ENCODE results near the gene BDKRB2.

Gene BDKRB2

DNA sequence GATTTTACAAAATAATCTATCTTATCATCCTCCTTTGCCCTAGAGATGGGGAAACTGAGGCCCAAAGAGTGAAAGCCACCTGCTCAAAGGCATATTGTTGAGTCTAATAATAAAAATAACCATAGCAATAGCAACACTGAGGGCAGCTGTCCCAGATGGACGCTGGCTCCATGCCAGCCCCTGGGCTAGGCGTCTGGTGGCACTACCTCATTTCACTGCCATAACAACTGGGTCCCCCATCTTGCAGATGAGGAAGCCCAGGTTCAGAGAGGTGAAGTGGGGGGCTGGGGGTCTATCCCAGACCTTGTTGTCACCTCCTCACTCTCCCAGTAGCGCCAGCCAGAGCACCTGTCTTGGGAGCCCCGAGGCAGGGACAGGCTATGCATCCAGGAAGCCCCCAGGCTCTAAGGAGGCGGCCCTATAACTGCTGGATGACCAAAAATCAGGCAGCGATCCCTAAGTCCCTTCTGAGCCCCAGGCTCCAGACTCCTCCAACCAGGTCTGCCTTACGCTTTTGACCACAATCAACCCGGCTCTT is 12.8 kb downstream of the BDKRB2 start:
- DNase-seq: no peak
- no peak overlapping the region for H3K4me3 Mint-ChIP-seq
- H3K4me1 Mint-ChIP-seq (ENCODE audit: low read depth): no peaks in the 10 kb centered on the region
- H3K27ac Mint-ChIP-seq: no peak overlapping the region
- H3K9me3 Mint-ChIP-seq: peaks cover under 1% of the 10 kb centered on the region
- H3K36me3 Mint-ChIP-seq (ENCODE audit: low read depth): no peaks in the 10 kb centered on the region
- H3K27me3 Mint-ChIP-seq: peaks cover 17% of the 10 kb centered on the region

DNA sequence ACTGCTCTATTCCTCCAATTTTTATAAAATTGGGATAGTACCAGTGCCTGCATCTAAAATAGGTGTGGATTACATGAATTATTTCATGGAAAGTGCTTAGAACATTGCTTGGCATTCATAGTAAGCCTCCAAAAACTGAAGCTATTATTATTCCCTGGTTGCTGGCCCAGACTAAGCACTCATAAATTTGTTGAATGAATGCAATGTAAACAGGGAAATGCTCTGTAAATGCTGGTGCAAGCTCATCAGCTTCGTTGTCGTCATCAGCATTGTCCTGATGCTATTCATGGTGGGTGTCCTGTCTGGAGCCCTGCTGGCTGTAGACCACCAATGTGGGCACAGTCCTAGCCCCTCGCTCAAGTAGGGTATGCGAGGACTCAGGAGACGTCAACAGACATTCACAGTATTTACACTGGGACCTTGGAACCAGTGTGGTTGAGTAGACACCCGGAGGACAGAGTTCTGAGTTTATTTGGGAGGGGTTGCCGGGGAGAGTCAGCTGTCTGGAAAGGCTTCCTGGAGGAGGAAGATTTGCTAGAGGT is 16.5 kb downstream of the BDKRB2 start:
- no peak overlapping the region for H3K4me3 Mint-ChIP-seq
- no peak overlapping the region for H3K27ac Mint-ChIP-seq
- no peaks in the 10 kb centered on the region for H3K9me3 Mint-ChIP-seq
- no peaks in the 10 kb centered on the region for H3K4me1 Mint-ChIP-seq (ENCODE audit: low read depth)
- no peak for DNase-seq
- no peaks in the 10 kb centered on the region for H3K36me3 Mint-ChIP-seq (ENCODE audit: low read depth)
- H3K27me3 Mint-ChIP-seq: peaks cover 15% of the 10 kb centered on the region

DNA sequence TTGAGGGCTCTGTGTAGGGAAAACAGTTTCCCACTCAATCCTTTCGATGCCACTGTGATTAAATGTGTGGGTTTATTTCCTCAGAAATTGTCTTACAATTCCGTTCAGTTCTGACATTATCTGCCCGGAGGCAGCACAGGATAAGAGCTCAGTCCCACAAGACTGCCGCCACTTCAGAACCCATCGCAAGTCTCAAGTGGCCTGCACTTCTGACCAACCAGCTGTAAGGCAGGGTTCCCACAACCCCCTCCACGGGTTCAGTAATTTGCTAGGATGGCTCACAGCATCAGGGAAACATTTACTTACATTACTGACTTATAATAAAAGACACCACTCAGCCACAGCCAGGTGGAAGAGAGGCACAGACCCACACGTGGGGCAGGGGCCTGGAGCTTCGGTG is 17.2 kb downstream of the BDKRB2 start:
- no peak for DNase-seq
- H3K27me3 Mint-ChIP-seq: peaks cover 15% of the 10 kb centered on the region

DNA sequence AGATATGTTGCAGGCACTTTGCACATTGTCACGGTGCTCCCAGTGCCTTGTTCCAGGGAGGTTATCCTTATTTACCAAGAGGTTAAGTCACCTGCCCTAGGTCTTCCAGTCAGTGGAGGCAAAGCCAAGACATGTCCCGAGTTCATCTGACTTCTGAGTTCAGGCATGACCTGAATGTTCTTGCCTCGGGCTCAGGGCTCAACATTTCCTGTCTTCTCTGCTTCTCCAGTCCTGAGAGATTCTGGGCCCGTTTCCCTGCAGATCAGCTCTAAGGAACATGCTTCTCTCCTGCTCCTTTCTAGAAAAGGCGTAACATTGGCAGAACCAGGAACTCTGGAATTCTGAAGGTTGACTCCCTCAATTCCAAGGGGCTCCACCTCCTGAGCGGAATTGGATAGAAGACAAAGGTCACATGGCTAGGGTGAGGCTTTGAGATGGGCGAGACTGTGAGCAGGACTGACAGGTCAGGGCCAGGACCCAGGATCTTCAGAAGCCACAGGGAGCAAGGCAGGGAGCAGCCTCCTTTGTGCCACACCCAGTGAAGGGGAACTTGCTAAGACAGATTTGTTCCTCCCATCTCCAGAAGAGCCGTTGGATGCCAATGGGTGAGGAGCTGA is 19.9 kb downstream of the BDKRB2 start:
- peaks cover 18% of the 10 kb centered on the region for H3K27me3 Mint-ChIP-seq
- H3K9me3 Mint-ChIP-seq: no peaks in the 10 kb centered on the region
- H3K4me1 Mint-ChIP-seq (ENCODE audit: low read depth): no peaks in the 10 kb centered on the region
- no peaks in the 10 kb centered on the region for H3K36me3 Mint-ChIP-seq (ENCODE audit: low read depth)
- no peak overlapping the region for H3K4me3 Mint-ChIP-seq
- no peak for DNase-seq
- no peak overlapping the region for H3K27ac Mint-ChIP-seq

More for the DNA sequence above, 17.2 kb downstream of the BDKRB2 start:
- Mint-ChIP-seq H3K27ac (no peak overlapping the region), H3K9me3 (no peaks in the 10 kb centered on the region), H3K36me3 (ENCODE audit: low read depth) (no peaks in the 10 kb centered on the region), H3K4me3 (no peak overlapping the region), H3K4me1 (ENCODE audit: low read depth) (no peaks in the 10 kb centered on the region)

DNA sequence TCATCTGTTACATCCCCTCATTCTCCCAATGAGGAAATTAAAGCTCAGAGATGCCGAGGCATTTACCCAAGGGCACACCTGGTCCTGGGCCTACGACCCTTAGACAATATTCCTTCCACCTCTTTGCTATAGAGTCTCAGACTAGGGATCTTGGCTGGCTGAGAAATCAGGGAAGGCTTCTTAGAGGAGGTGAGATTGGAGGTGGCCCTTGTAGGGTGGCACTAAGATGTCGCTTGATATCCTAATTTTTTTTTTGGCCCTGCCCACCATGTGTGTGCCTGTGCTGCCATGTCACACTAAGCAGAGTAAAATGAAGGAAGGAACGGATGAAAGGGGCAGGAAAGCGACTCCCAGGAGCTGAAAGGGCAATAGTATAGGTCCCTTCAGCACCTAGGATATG is 20.6 kb downstream of the BDKRB2 start:
- Mint-ChIP-seq H3K4me3 (no peak overlapping the region), H3K9me3 (no peaks in the 10 kb centered on the region), H3K36me3 (ENCODE audit: low read depth) (no peaks in the 10 kb centered on the region), H3K27me3 (peaks cover 17% of the 10 kb centered on the region), H3K27ac (no peak overlapping the region), H3K4me1 (ENCODE audit: low read depth) (no peaks in the 10 kb centered on the region)
- DNase-seq: no peak

DNA sequence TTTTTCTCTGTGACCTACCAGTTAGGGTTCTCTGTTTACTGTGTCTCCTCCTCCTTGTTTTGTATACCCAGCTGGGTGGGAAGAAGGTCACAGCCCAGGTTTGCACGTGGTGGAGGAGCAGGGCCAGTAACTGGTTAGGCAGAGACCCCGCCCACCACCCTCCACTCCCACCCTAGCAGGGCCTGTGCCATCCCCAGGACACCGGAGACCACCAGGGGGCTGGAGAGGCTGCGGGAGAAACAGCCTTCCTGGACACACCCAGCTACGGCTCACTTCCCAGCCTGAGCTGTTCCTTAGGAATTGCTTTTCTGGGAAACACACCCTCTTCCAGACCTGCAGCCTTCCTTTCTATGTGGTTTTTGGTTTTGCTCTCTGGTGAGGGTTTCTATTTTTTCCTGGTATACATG is 21.1 kb downstream of the BDKRB2 start:
- H3K9me3 Mint-ChIP-seq: no peaks in the 10 kb centered on the region
- H3K36me3 Mint-ChIP-seq (ENCODE audit: low read depth): no peaks in the 10 kb centered on the region
- no peak overlapping the region for H3K4me3 Mint-ChIP-seq
- no peaks in the 10 kb centered on the region for H3K4me1 Mint-ChIP-seq (ENCODE audit: low read depth)
- no peak for DNase-seq
- H3K27ac Mint-ChIP-seq: no peak overlapping the region
- peaks cover 11% of the 10 kb centered on the region for H3K27me3 Mint-ChIP-seq

DNA sequence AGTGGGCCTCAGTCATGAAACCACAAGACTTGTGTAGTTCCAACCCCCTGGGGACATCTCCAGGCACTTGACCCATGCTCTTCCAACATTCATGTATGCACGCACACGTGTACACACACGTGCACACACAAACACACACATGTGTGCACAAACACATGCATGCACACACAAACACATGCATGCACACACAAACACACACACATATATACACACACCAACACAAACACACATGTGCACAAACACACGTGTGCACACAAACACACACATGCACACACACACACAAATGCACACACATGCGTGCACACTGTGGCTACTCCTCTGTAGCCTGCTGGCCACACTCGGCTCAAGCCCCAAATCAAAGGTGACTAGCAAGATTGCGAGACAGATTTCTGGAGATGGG is 22.8 kb downstream of the BDKRB2 start:
- no peaks in the 10 kb centered on the region for H3K9me3 Mint-ChIP-seq
- H3K4me1 Mint-ChIP-seq (ENCODE audit: low read depth): no peaks in the 10 kb centered on the region
- H3K4me3 Mint-ChIP-seq: no peak overlapping the region
- H3K36me3 Mint-ChIP-seq (ENCODE audit: low read depth): no peaks in the 10 kb centered on the region
- no peak overlapping the region for H3K27ac Mint-ChIP-seq
- peaks cover 3% of the 10 kb centered on the region for H3K27me3 Mint-ChIP-seq
- no peak for DNase-seq

DNA sequence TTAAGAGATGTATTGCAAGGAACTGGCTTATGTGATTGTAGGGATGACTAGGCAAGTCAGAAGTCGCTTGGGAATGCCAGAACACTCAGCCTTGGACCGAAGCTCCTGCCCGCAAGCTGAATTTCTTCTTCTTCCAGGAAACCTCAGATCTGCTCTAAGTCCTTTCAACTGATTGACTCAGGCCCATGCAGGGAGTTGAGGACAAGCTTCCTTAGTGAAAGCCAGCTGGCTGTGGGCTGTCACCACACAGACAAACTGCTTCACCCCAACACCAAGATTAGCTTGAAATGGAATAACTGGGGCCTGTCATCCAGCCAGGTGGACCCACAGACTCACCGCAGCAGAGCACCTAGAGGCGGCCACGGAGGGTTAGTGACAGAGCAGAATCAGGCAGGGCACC is 24.7 kb downstream of the BDKRB2 start:
- DNase-seq: no peak
- Mint-ChIP-seq H3K27me3 (peaks cover 3% of the 10 kb centered on the region), H3K36me3 (ENCODE audit: low read depth) (no peaks in the 10 kb centered on the region), H3K4me1 (ENCODE audit: low read depth) (no peaks in the 10 kb centered on the region), H3K9me3 (no peaks in the 10 kb centered on the region), H3K4me3 (no peak overlapping the region), H3K27ac (no peak overlapping the region)

DNA sequence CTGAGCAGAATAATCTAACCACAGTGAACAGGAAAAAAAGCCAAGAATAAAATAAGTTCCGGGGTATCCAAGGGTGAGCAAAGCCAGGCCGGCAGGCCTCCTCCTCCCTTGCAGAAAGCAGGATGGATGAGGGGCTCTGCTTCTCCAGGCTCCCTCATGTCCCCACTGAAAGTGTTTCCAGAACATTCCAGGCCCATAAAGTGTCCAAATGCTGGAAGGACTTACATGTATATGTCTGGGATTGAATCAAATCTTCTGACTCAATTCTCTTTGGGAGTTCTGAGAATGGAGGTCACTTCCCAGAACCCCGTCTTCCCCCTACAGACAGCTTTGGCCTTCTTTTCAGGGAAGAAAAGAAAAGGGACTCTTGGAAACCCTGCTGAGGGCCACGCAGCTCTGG is 26.4 kb downstream of the BDKRB2 start:
- Mint-ChIP-seq H3K4me1 (ENCODE audit: low read depth) (no peaks in the 10 kb centered on the region), H3K27ac (no peak overlapping the region)
- DNase-seq: no peak

DNA sequence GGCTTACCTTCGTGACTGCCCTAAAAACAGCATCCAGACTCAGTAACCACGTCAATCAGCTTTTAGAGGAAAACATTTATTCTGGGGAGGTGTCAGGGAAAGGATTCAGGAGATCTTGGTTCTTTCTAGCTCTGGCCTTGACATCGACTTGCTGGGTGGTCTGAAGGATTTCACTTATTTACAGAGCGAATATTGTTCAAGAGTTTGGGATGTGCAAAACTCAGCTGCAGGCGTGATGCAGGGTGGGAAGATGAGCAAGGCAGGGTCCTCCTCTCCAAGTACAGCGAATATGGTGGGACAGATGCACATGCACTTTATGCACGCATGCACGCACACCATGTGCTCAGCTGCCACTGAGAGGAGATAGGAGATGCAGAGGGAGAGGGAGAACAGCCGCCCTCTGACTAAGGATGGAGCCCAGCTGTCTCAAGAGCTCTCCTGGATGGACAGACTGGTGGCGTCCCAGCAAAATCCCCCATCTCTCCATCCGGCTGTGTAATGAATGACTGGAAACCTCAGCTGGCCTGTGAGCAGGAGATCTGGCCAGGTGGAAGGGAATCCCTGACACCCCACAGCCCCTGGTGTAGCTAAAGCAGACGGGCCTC is 27.0 kb downstream of the BDKRB2 start:
- H3K27me3 Mint-ChIP-seq: peaks cover 3% of the 10 kb centered on the region
- DNase-seq: no peak
- H3K4me1 Mint-ChIP-seq (ENCODE audit: low read depth): no peaks in the 10 kb centered on the region
- no peaks in the 10 kb centered on the region for H3K36me3 Mint-ChIP-seq (ENCODE audit: low read depth)
- no peak overlapping the region for H3K27ac Mint-ChIP-seq
- H3K4me3 Mint-ChIP-seq: no peak overlapping the region
- H3K9me3 Mint-ChIP-seq: no peaks in the 10 kb centered on the region

More for the DNA sequence above, 26.4 kb downstream of the BDKRB2 start:
- Mint-ChIP-seq H3K9me3 (no peaks in the 10 kb centered on the region), H3K36me3 (ENCODE audit: low read depth) (no peaks in the 10 kb centered on the region), H3K4me3 (no peak overlapping the region), H3K27me3 (peaks cover 3% of the 10 kb centered on the region)

DNA sequence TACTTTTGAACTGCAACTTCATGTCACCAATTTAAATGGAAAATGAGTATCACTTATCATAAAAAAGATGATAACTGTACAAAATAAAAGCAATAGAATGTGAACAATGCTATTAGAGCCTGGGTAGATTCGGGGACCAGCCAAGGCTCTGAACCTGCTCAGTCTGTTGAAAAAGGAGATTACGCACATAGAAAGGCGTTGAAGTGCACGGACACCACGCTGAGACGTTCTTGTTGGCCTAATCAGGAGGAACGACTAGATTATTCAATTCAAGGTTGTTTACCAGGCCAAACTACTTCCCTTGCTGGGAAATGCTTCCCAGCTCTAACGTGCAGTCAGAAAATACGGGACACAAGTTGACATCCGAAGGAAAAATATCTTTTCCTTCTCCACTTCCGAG is 27.9 kb downstream of the BDKRB2 start:
- no peak overlapping the region for H3K4me3 Mint-ChIP-seq
- peaks cover 1% of the 10 kb centered on the region for H3K27me3 Mint-ChIP-seq
- no peaks in the 10 kb centered on the region for H3K9me3 Mint-ChIP-seq
- H3K27ac Mint-ChIP-seq: no peak overlapping the region
- no peaks in the 10 kb centered on the region for H3K36me3 Mint-ChIP-seq (ENCODE audit: low read depth)
- DNase-seq: no peak
- no peaks in the 10 kb centered on the region for H3K4me1 Mint-ChIP-seq (ENCODE audit: low read depth)

DNA sequence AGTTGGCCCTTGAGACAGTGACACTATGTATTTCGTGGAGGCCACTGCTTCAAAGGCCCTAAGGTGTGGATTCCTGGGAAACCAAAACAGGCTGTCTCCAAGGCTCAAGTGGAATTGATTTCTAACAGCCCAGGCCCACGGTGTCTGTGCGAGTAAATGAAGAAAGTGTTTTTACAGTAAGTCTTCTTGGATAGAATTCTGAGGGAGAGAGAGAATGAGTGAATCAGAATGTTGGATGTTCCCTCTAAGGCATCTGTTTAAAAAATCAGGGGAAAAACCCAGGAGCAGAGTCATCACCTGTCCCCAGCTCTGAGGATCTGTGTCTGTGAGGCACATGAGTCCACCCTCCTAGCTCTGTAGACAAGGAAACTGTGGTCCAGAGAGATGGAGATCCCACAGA is 29.0 kb downstream of the BDKRB2 start:
- H3K27ac Mint-ChIP-seq: no peak overlapping the region
- no peak for DNase-seq

DNA sequence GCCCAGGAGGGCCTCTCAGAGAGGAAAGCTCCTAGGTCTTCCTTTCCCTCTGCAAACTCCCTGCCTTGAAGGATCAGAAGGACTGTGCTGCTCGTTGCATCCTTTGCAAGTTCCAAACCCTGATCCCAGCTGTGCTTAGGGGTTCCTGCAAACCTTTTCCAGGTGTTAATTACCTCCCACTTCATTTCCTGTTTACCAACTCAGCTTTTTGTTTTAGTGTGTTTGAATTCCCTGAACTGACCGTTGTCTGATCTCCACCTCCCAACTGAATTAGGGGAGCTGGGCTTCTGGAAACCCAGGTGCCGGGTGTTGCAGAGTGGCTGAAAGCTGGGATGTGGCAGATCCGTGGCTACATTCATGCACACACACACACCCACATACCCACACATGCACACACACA is 30.8 kb downstream of the BDKRB2 start:
- no peak for DNase-seq
- Mint-ChIP-seq H3K27ac (no peak overlapping the region), H3K4me1 (ENCODE audit: low read depth) (no peaks in the 10 kb centered on the region), H3K27me3 (peaks cover 5% of the 10 kb centered on the region), H3K4me3 (no peak overlapping the region), H3K9me3 (no peaks in the 10 kb centered on the region), H3K36me3 (ENCODE audit: low read depth) (no peaks in the 10 kb centered on the region)

More for the DNA sequence above, 29.0 kb downstream of the BDKRB2 start:
- Mint-ChIP-seq H3K36me3 (ENCODE audit: low read depth) (no peaks in the 10 kb centered on the region), H3K9me3 (no peaks in the 10 kb centered on the region), H3K4me1 (ENCODE audit: low read depth) (no peaks in the 10 kb centered on the region), H3K27me3 (no peaks in the 10 kb centered on the region), H3K4me3 (no peak overlapping the region)

DNA sequence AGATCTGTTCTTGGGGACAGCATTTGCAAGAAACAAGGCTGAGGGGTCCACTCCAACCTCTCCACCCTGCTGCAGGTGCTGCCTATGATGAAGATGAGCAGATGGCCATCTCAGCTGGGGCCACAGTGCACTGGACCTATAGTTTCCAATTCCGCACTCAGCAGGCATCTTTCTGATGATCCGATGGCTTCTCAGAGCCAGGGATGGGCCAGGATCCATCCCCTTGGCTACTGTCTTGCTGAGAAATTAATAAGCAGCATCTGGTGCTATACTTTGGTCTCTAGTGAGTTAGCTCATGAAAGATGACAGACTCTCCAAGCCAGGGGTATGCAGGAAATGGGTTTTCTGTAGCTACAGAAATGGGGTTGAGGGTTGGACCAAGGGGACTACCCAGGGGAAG is 33.0 kb downstream of the BDKRB2 start:
- DNase-seq: no peak
- Mint-ChIP-seq H3K9me3 (no peaks in the 10 kb centered on the region), H3K4me1 (ENCODE audit: low read depth) (no peaks in the 10 kb centered on the region), H3K27me3 (peaks cover 5% of the 10 kb centered on the region), H3K27ac (no peak overlapping the region), H3K36me3 (ENCODE audit: low read depth) (no peaks in the 10 kb centered on the region), H3K4me3 (no peak overlapping the region)

DNA sequence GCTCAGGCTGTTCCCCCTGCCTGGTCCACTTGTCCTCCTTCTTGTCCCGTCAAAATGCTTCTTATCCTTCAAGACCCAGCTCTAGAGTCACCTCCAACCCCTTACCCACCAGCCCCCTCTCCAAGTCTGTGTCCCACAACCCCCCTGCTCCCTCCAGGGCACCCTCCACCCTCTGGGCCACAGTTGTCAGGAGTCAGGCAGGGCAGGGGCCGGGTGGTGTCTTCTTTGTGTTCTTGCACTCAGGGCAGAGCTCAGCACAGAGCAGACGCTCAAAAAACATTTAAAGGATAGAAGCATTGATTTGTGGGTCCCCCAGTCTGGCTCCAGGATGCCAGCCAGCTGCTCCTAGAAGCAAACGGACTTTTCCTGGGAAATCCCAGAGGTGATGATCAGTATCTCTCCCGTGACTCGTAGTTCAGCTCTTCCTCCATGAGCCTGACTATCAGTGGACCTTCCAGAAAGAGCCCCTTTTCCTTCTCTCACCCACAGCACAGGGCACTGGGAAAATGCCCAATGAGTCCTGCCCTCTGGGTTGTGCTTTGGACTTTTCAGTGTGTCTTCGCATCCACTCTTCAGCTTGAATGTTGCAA is 34.1 kb downstream of the BDKRB2 start:
- Mint-ChIP-seq H3K27ac (no peak overlapping the region), H3K36me3 (ENCODE audit: low read depth) (no peaks in the 10 kb centered on the region), H3K9me3 (no peaks in the 10 kb centered on the region), H3K4me1 (ENCODE audit: low read depth) (no peaks in the 10 kb centered on the region), H3K4me3 (no peak overlapping the region), H3K27me3 (peaks cover 5% of the 10 kb centered on the region)
- DNase-seq: no peak
